Hepatocyte (in vitro differentiated cells): ENCODE measurements around the gene ALOXE3. TPM values are rescaled to one million over a fixed set of nuclear protein-coding genes. Genes with fewer than 3 reads are reported as not detected.

ENCODE experiments used
- DNase-seq: peaks from one replicate; pipeline ENCODE4 v3.0.0-alpha.2; 2016; ENCODE audit warnings: low spot score
- H2AFZ ChIP-seq: fragments of 200-600 bp; sonication (generic); 2 replicates; pipeline ENCODE4 v1.6.0; 2016; ENCODE audit warnings: antibody characterized with exemption, mild to moderate bottlenecking
- H3K27ac ChIP-seq: fragments of 200-600 bp; sonication (generic); 2 replicates; pipeline ENCODE4 v1.5.1; 2016; ENCODE audit warnings: mild to moderate bottlenecking
- H3K27me3 ChIP-seq: fragments of 200-600 bp; sonication (generic); 2 replicates; pipeline ENCODE4 v1.6.1; 2016
- H3K36me3 ChIP-seq: fragments of 200-600 bp; sonication (generic); replicated peaks from 2 replicates; pipeline ENCODE4 v1.5.1; 2016; ENCODE audit warnings: low read depth; ENCODE audit not compliant: insufficient read depth
- H3K4me1 ChIP-seq: fragments of 200-600 bp; sonication (generic); 2 replicates; pipeline ENCODE4 v1.5.1; 2016; ENCODE audit warnings: mild to moderate bottlenecking, moderate library complexity; ENCODE audit not compliant: insufficient read depth
- H3K4me2 ChIP-seq: fragments of 200-600 bp; sonication (generic); 2 replicates; pipeline ENCODE4 v1.6.0; 2016
- H3K4me3 ChIP-seq: fragments of 200-600 bp; sonication (generic); 2 replicates; pipeline ENCODE4 v1.5.1; 2016; ENCODE audit warnings: mild to moderate bottlenecking
- H3K79me2 ChIP-seq: fragments of 200-600 bp; sonication (generic); 2 replicates; pipeline ENCODE4 v1.6.0; 2017; ENCODE audit warnings: mild to moderate bottlenecking
- H3K9me2 ChIP-seq: fragments of 200-600 bp; sonication (generic); replicated peaks from 2 replicates; pipeline ENCODE4 v1.6.0; 2017; ENCODE audit warnings: mild to moderate bottlenecking; ENCODE audit not compliant: insufficient read depth
- H3K9me3 ChIP-seq: fragments of 200-600 bp; sonication (generic); 2 replicates; pipeline ENCODE4 v1.5.1; 2016; ENCODE audit warnings: low read depth, mild to moderate bottlenecking
- H4K20me1 ChIP-seq: fragments of 200-600 bp; sonication (generic); 2 replicates; pipeline ENCODE4 v1.6.0; 2016; ENCODE audit warnings: mild to moderate bottlenecking; ENCODE audit not compliant: insufficient read depth, poor library complexity, severe bottlenecking
- CTCF ChIP-seq: fragments of 200-600 bp; sonication (generic); IDR thresholded peaks from 2 replicates; pipeline ENCODE4 v1.5.1; 2016; ENCODE audit warnings: antibody characterized with exemption, mild to moderate bottlenecking; ENCODE audit not compliant: poor library complexity
- EZH2 ChIP-seq: fragments of 200-600 bp; sonication (generic); IDR thresholded peaks from 2 replicates; pipeline ENCODE4 v1.6.1; 2016; ENCODE audit warnings: antibody characterized with exemption, mild to moderate bottlenecking, borderline replicate concordance
- EZH2phosphoT487 ChIP-seq: fragments of 200-600 bp; sonication (generic); IDR thresholded peaks from one replicate; pipeline ENCODE4 v1.6.1; 2018; ENCODE audit warnings: antibody characterized with exemption, mild to moderate bottlenecking, low read depth, moderate library complexity; ENCODE audit not compliant: unreplicated experiment, severe bottlenecking
- whole genome bisulfite sequencing: methylation state at CpG from one replicate; pipeline ENCODE4 v1.1.6; 2016; ENCODE audit warnings: low lambda C conversion rate; ENCODE audit errors: missing lambda C conversion rate; 5-methylcytosine and 5-hydroxymethylcytosine counted together
- polyA plus RNA-seq: library from polyadenylated mRNA; unstranded; fragments of >200 nt; fragmentation: Nextera tagmentation; extraction: Ambion mirVana; gene quantifications from 2 replicates; pipeline ENCODE4 v1.2.1, GENCODE V29; 2016
- total RNA-seq: library from RNA; depleted of rRNA; stranded (reverse); fragments of >200 nt; gene quantifications from 2 replicates; pipeline ENCODE4 v1.2.3, GENCODE V29; 2014

The ALOXE3 gene
- total RNA-seq, result 0.48 and 0.77 TPM in 2 replicates
- 1.5 and 2.6 TPM in 2 replicates for polyA plus RNA-seq

GRCh38 chr17:8117980-8118768 lies at the start of gene ALOXE3:
Gene ALOXE3, minus strand, starts transcription at chr17:8118514. Its CDS starts 524 bp downstream, at chr17:8117990.
- TF ChIP-seq EZH2 (no peak), CTCF (no peak), EZH2phosphoT487 (no peak)
- Histone ChIP-seq H3K4me3 (peak within 1 kb of the TSS; percentile 48), H3K9me3 (no peaks in the 10 kb centered on the region), H3K27me3 (peaks cover 32% of the 10 kb centered on the region), H3K4me1 (peaks cover 7% of the 10 kb centered on the region), H3K27ac (peak within 1 kb of the TSS; percentile 91), H4K20me1 (no peaks in the 10 kb centered on the region), H3K9me2 (no peaks in the 10 kb centered on the region), H2AFZ (peak within 1 kb of the TSS; percentile 30), H3K79me2 (no peaks in the 10 kb centered on the region), H3K36me3 (no peaks in the 10 kb centered on the region), H3K4me2 (peak within 1 kb of the TSS; percentile 88)
- WGBS, result 1% methylated on average over 33 of the region's 33 CpGs
- DNase-seq, result peak; percentile 87

- no peaks in the 10 kb centered on the region for H3K9me3 ChIP-seq
- no peak overlapping the region for H3K4me2 ChIP-seq
- 86% methylated on average over 3 of the region's 3 CpGs for WGBS
- H2AFZ ChIP-seq, result no peak overlapping the region
- H4K20me1 ChIP-seq, result no peaks in the 10 kb centered on the region
- H3K9me2 ChIP-seq, result no peaks in the 10 kb centered on the region
- no peak for TF ChIP-seq EZH2phosphoT487
- no peak for TF ChIP-seq EZH2
- no peak for TF ChIP-seq CTCF
- H3K79me2 ChIP-seq, result peaks cover 10% of the 10 kb centered on the region
- H3K27me3 ChIP-seq, result no peaks in the 10 kb centered on the region
- no peak overlapping the region for H3K27ac ChIP-seq
- H3K4me3 ChIP-seq, result no peak overlapping the region
- no peaks in the 10 kb centered on the region for H3K36me3 ChIP-seq
- no peak for DNase-seq
- H3K4me1 ChIP-seq, result peaks cover 13% of the 10 kb centered on the region
These were observed 49.2 kb upstream of the ALOXE3 start for GRCh38 chr17:8167526-8167925.

- H3K27ac ChIP-seq, result no peak overlapping the region
- WGBS, result 94% methylated on average over 6 of the region's 6 CpGs
These were observed 48.4 kb upstream of the ALOXE3 start for GRCh38 chr17:8166731-8167130.

More at GRCh38 chr17:8166731-8167130, 48.4 kb upstream of the ALOXE3 start:
- no peak for TF ChIP-seq EZH2
- TF ChIP-seq CTCF, result no peak
- TF ChIP-seq EZH2phosphoT487, result no peak
- Histone ChIP-seq H3K9me3 (no peaks in the 10 kb centered on the region), H3K4me3 (no peak overlapping the region), H3K4me2 (no peak overlapping the region), H2AFZ (no peak overlapping the region), H3K9me2 (no peaks in the 10 kb centered on the region), H3K27me3 (no peaks in the 10 kb centered on the region), H3K79me2 (peaks cover 18% of the 10 kb centered on the region), H3K4me1 (peaks cover 16% of the 10 kb centered on the region), H3K36me3 (no peaks in the 10 kb centered on the region), H4K20me1 (peaks cover 4% of the 10 kb centered on the region)
- DNase-seq, result no peak
